K562 (cell line): ENCODE measurements around the gene CHST10. TPM values are rescaled to one million over a fixed set of nuclear protein-coding genes. Genes with fewer than 3 reads are reported as not detected.
A peak's percentile ranks its signal among the peaks of the same experiment; 100 is the strongest.
"Not testable (repeated sequence)": the region's sequence is repeated elsewhere in the genome, so short reads cannot be mapped to it uniquely, and the experiment has no call there.

Experiments used
- ATAC-seq: fragments of 200-7000 bp; cut with Tn5 transposase; 3 replicates; pipeline ENCODE4 v1.9.1; 2020; ENCODE audit warnings: moderate library complexity
- BruUV-seq: library from RNA; stranded (reverse); fragments of 400-500 nt; replicated peaks from 2 replicates; lab custom pipeline; 2021; lab: Mats Ljungman, UMichigan
- CTCF ChIA-PET: fragments of 300-600 bp; formaldehyde crosslinking; extraction: SDS; loops from one replicate; lab custom pipeline; 2021; ENCODE audit warnings: low intra/inter-chr PET ratio; lab: Yijun Ruan, JAX
- POLR2A ChIA-PET: fragments of 300-600, 350-650 bp; sonication (Branson Sonifier 250); formaldehyde crosslinking; extraction: SDS; loops from one replicate; lab custom pipeline; 2021; ENCODE audit warnings: antibody characterized with exemption, inconsistent platforms; lab: Yijun Ruan, JAX
- DNase-seq, 4 experiments: peaks; one replicate each; pipeline versions ENCODE4 v3.0.0 to v3.0.0-alpha.2; 2011 to 2018; ENCODE audit warnings: low spot score in 3 of 4, mixed read lengths in 3 of 4; ENCODE audit errors: extremely low read depth in 1 of 4
- FAIRE-seq: peaks from 2 replicates; lab custom pipeline; 2011; peaks lifted over from hg19 to GRCh38; lab: Jason Lieb, UNC
- H2AFZ ChIP-seq: 2 replicates; pipeline ENCODE4 v1.6.0; 2011; ENCODE audit warnings: low read depth, low read length, control low read depth, inconsistent platforms
- H3K27ac ChIP-seq: fragments of 200-600 bp; 3 replicates; pipeline ENCODE4 v1.8.0; 2011; ENCODE audit warnings: low read depth, mild to moderate bottlenecking, control low read depth, inconsistent platforms, low read length, moderate library complexity, mixed read lengths; ENCODE audit errors: extremely low read depth
- H3K27me3 ChIP-seq, 2 experiments: fragments of 300-600 bp in 1 of 2; 2 replicates in 1 of 2; 3 replicates in 1 of 2; pipeline versions ENCODE4 v1.6.0 to v1.8.0; 2011; ENCODE audit warnings: inconsistent platforms in 2 of 2, low read length in 2 of 2, mild to moderate bottlenecking in 1 of 2, mixed read lengths in 1 of 2, moderate library complexity in 1 of 2; ENCODE audit not compliant: control insufficient read depth in 2 of 2, insufficient read depth in 2 of 2
- H3K36me3 ChIP-seq: fragments of 300-600 bp; 3 replicates; pipeline ENCODE4 v1.8.0; 2011; ENCODE audit warnings: mild to moderate bottlenecking, low read length, inconsistent platforms; ENCODE audit not compliant: control insufficient read depth, insufficient read depth
- H3K4me1 ChIP-seq, 2 experiments: fragments of 200-600 bp in 1 of 2; replicated peaks in 1 of 2; 2 replicates in 1 of 2; 3 replicates in 1 of 2; pipeline versions ENCODE4 v1.5.1 to v1.8.0; 2011; ENCODE audit warnings: inconsistent platforms in 2 of 2, low read length in 2 of 2, mild to moderate bottlenecking in 1 of 2, mixed read lengths in 1 of 2, moderate library complexity in 1 of 2; ENCODE audit not compliant: control insufficient read depth in 2 of 2, insufficient read depth in 2 of 2
- H3K4me2 ChIP-seq: 2 replicates; pipeline ENCODE4 v1.6.1; 2011; ENCODE audit warnings: low read length, control low read depth, inconsistent platforms, mixed read lengths; ENCODE audit not compliant: insufficient read depth
- H3K4me3 ChIP-seq: fragments of 200-600 bp; sonication (generic), shearing (Covaris generic); 2 replicates; pipeline ENCODE4 v1.5.1; 2016; ENCODE audit warnings: control low read depth, inconsistent platforms
- H3K79me2 ChIP-seq: fragments of 200-600 bp; 3 replicates; pipeline ENCODE4 v1.8.0; 2011; ENCODE audit warnings: low read length, inconsistent platforms; ENCODE audit not compliant: control insufficient read depth, insufficient read depth
- H3K9ac ChIP-seq, 2 experiments: 2 replicates each; pipeline versions ENCODE4 v1.6.0 to v1.6.1; 2011; ENCODE audit warnings: low read depth in 2 of 2, low read length in 2 of 2, control low read depth in 1 of 2, inconsistent platforms in 1 of 2, mild to moderate bottlenecking in 1 of 2, mixed read lengths in 1 of 2; ENCODE audit not compliant: insufficient read depth in 1 of 2
- H3K9me1 ChIP-seq: one replicate; pipeline ENCODE4 v1.6.0; 2011; ENCODE audit warnings: inconsistent platforms, mild to moderate bottlenecking, low read length, moderate library complexity; ENCODE audit not compliant: control insufficient read depth, insufficient read depth
- H3K9me3 ChIP-seq: replicated peaks from 2 replicates; pipeline ENCODE4 v1.5.1; 2011; ENCODE audit warnings: low read depth, low read length, inconsistent platforms; ENCODE audit not compliant: control insufficient read depth, insufficient read depth
- H4K20me1 ChIP-seq: replicated peaks from 2 replicates; pipeline ENCODE4 v1.6.1; 2011; ENCODE audit warnings: low read length, inconsistent platforms, mixed read lengths; ENCODE audit not compliant: control insufficient read depth, insufficient read depth
- CBX3 ChIP-seq, 2 experiments: IDR thresholded peaks; 1 replicate in 1 of 2; 2 replicates in 1 of 2; pipeline ENCODE4 v1.6.1; 2012; ENCODE audit warnings: inconsistent platforms in 2 of 2, low read length in 2 of 2, borderline replicate concordance in 1 of 2, control low read depth in 1 of 2
- CC2D1A ChIP-seq: fragments of 450-650 bp; IDR thresholded peaks from 2 replicates; pipeline ENCODE4 v1.6.1; 2017; ENCODE audit warnings: mild to moderate bottlenecking
- TRIM24 ChIP-seq, 2 experiments: fragments of 450-650 bp; IDR thresholded peaks; 2 replicates each; pipeline ENCODE4 v1.6.1; 2016
- ZFP36 ChIP-seq: fragments of 150-350 bp; IDR thresholded peaks from 2 replicates; pipeline ENCODE4 v1.6.1; 2018; ENCODE audit warnings: low read length, low read depth; ENCODE audit not compliant: partially characterized antibody
- ZNF431 ChIP-seq: sonication (generic); formaldehyde crosslinking; IDR thresholded peaks from 2 replicates; pipeline ENCODE4 v1.8.0; 2022; ENCODE audit warnings: mild to moderate bottlenecking, missing genetic modification reagents
- WGBS: fragments of 100-300 bp; shearing (Covaris generic); methylation state at CpG from one replicate; pipeline ENCODE4 v1.1.6; 2016; ENCODE audit warnings: low coverage, mixed read lengths; ENCODE audit not compliant: insufficient coverage; ENCODE audit errors: missing lambda C conversion rate; 5-methylcytosine and 5-hydroxymethylcytosine counted together
- in situ Hi-C: fragments of 300-500 bp; cut with MboI; formaldehyde crosslinking; loops from 4 replicates; pipeline ENCODE4 v1.15.0; 2018; ENCODE audit warnings: inconsistent platforms, mixed read lengths
- intact Hi-C: fragments of 100-400 bp; cut with micrococcal nuclease; formaldehyde crosslinking; loops from 2 replicates; pipeline ENCODE4 v1.14.2; 2022
- polyA plus RNA-seq, 8 experiments: library from polyadenylated mRNA; depleted of rRNA in 4 of 8; stranded (reverse) in 5 of 8; unstranded in 3 of 8; fragments of >200 nt; fragmentation: Nextera tagmentation in 2 of 8; fragmentation: Illumina TruSeq in 1 of 8; extraction: Ambion mirVana in 2 of 8; extraction: Trizol in 1 of 8; gene quantifications; 2 replicates each; pipeline versions ENCODE4 v1.2.1 to v1.2.3, GENCODE V29; 2011 to 2014; ENCODE audit warnings: inconsistent platforms in 1 of 8, missing spikeins in 1 of 8
- total RNA-seq, 7 experiments: library from RNA; depleted of rRNA in 6 of 7; stranded (reverse); fragments of >200 nt in 6 of 7; fragmentation: Illumina TruSeq in 2 of 7; extraction: Trizol in 2 of 7; gene quantifications; 2 replicates each; pipeline versions ENCODE4 v1.2.1 to v1.2.3, GENCODE V29; 2011 to 2021; ENCODE audit warnings: low replicate concordance in 1 of 7
- TF ChIP-seq, protein P1 (sequence below): fragments of 450-650 bp; IDR thresholded peaks from 2 replicates; pipeline ENCODE4 v1.6.1; 2016; ENCODE audit warnings: mild to moderate bottlenecking
- TF ChIP-seq, protein P2 (sequence below): fragments of 450-650 bp; IDR thresholded peaks from 2 replicates; pipeline ENCODE4 v1.6.1; 2018; ENCODE audit warnings: mild to moderate bottlenecking, low read depth; ENCODE audit not compliant: partially characterized antibody

CHST10 gene
- total and polyA plus RNA-seq, 9 of the 15 experiments (the other 6 are each of a cell fraction or from before 2014, with no cell fraction given): 1.3 to 30.9 (median 19.3) TPM

DNA sequence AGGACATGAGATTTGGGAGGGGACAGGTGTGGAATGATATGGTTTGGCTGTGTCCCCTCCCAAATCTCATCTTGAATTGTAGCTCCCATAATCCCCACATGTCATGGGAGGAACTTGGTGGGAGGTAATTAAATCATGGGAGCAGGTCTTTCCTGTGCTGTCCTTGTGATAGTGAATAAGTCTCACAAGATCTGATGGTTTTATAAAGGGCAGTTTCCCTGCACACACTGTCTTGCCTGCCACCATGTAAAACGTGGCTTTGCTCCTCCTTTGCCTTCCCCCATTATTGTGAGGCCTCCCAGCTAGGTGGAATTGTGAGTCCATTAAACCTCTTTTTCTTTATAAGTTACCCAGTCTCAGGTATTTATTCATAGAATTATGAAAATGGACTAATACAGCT, 72.3 kb downstream of the CHST10 start:
- 0% methylated on average over 1 of the region's 1 CpG for WGBS
- H3K9ac ChIP-seq, H3K4me3 ChIP-seq, DNase-seq, H3K79me2 ChIP-seq, in situ Hi-C loops, H3K36me3 ChIP-seq, H3K9me3 ChIP-seq, ATAC-seq, H3K4me1 ChIP-seq, H4K20me1 ChIP-seq, intact Hi-C loops, FAIRE-seq, CTCF ChIA-PET, H3K27me3 ChIP-seq, H2AFZ ChIP-seq, BruUV-seq, H3K27ac ChIP-seq, H3K4me2 ChIP-seq, H3K9me1 ChIP-seq: not testable (repeated sequence)
- POLR2A ChIA-PET: interaction anchor here (1.1 kb wide), 1 partner anchor 11 kb away, joined by 3 read pairs; no protein-coding TSS in a partner anchor
- peak; percentile 56; the same call in 1 of the 2 replicates for TF ChIP-seq CC2D1A
- TF ChIP-seq ZNF431 (CRISPR knock-in tag): peak; percentile 91
- TF ChIP-seq, protein P1, sequence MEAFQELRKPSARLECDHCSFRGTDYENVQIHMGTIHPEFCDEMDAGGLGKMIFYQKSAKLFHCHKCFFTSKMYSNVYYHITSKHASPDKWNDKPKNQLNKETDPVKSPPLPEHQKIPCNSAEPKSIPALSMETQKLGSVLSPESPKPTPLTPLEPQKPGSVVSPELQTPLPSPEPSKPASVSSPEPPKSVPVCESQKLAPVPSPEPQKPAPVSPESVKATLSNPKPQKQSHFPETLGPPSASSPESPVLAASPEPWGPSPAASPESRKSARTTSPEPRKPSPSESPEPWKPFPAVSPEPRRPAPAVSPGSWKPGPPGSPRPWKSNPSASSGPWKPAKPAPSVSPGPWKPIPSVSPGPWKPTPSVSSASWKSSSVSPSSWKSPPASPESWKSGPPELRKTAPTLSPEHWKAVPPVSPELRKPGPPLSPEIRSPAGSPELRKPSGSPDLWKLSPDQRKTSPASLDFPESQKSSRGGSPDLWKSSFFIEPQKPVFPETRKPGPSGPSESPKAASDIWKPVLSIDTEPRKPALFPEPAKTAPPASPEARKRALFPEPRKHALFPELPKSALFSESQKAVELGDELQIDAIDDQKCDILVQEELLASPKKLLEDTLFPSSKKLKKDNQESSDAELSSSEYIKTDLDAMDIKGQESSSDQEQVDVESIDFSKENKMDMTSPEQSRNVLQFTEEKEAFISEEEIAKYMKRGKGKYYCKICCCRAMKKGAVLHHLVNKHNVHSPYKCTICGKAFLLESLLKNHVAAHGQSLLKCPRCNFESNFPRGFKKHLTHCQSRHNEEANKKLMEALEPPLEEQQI: peak; percentile 67; the same call in 1 of the 2 replicates
- peak in 1 of 2 experiments; percentile 50; a peak in 1 of 4 replicates for TF ChIP-seq TRIM24 (IDR thresholded peaks at IDR 0.05)
- peak in 1 of 2 experiments; percentile 30; a peak in 1 of 3 replicates for TF ChIP-seq CBX3 (IDR thresholded peaks at IDR 0.05; ENCODE audit: borderline replicate concordance in 1 of 2, low read length in 2 of 2)
- TF ChIP-seq, protein P2, sequence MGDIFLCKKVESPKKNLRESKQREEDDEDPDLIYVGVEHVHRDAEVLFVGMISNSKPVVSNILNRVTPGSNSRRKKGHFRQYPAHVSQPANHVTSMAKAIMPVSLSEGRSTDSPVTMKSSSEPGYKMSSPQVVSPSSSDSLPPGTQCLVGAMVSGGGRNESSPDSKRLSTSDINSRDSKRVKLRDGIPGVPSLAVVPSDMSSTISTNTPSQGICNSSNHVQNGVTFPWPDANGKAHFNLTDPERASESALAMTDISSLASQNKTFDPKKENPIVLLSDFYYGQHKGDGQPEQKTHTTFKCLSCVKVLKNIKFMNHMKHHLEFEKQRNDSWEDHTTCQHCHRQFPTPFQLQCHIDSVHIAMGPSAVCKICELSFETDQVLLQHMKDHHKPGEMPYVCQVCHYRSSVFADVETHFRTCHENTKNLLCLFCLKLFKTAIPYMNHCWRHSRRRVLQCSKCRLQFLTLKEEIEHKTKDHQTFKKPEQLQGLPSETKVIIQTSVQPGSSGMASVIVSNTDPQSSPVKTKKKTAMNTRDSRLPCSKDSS: peak; percentile 72
- peak; percentile 46 for TF ChIP-seq ZFP36
